ENCODE data around the gene SLC8A1. TPM values are rescaled to one million over a fixed set of nuclear protein-coding genes. Genes with fewer than 3 reads are reported as not detected.

The SLC8A1 gene
- total and polyA plus RNA-seq, 2 of the 13 experiments (the other 11 are each of a cell fraction or from before 2014, with no cell fraction given) = not detected

- no peaks in the 10 kb centered on the region for H3K4me1 ChIP-seq (ENCODE audit: insufficient read depth, low read length)
- no peaks in the 10 kb centered on the region for H3K9me3 ChIP-seq (ENCODE audit: low read length)
- no peak for FAIRE-seq
- no peak for TF ChIP-seq ZNF569 (CRISPR knock-in tag; IDR thresholded peaks at IDR 0.05; ENCODE audit: borderline replicate concordance)
- no peak for TF ChIP-seq ZNF670 (CRISPR knock-in tag; IDR thresholded peaks at IDR 0.05; ENCODE audit: borderline replicate concordance)
- TF ChIP-seq CAMTA2 (CRISPR knock-in tag; IDR thresholded peaks at IDR 0.05; ENCODE audit: borderline replicate concordance) = no peak
- no peak for TF ChIP-seq TRIM22 (IDR thresholded peaks at IDR 0.05)
- TF ChIP-seq FIP1L1 (IDR thresholded peaks at IDR 0.05; ENCODE audit: borderline replicate concordance, insufficient read depth, low read depth, low read length) = no peak
- no peak for TF ChIP-seq ZNF552 (CRISPR knock-in tag; IDR thresholded peaks at IDR 0.05; ENCODE audit: borderline replicate concordance)
- no peak for TF ChIP-seq ARID3A (IDR thresholded peaks at IDR 0.05; ENCODE audit: low read depth, low read length)
- no peak for TF ChIP-seq ZSCAN31 (CRISPR knock-in tag; IDR thresholded peaks at IDR 0.05; ENCODE audit: low read depth)
- no peak for TF ChIP-seq SRY (CRISPR knock-in tag; IDR thresholded peaks at IDR 0.05)
- TF ChIP-seq SNAPC2 (CRISPR knock-in tag; IDR thresholded peaks at IDR 0.05) = no peak
- no peak for TF ChIP-seq RBM39 (IDR thresholded peaks at IDR 0.05; ENCODE audit: low read depth, low read length, poor library complexity, severe bottlenecking)
- TF ChIP-seq ZNF530 (CRISPR knock-in tag; IDR thresholded peaks at IDR 0.05; ENCODE audit: low read depth) = no peak
- TF ChIP-seq TEF (CRISPR knock-in tag; IDR thresholded peaks at IDR 0.05) = no peak
- no peak for TF ChIP-seq TFE3 (CRISPR knock-in tag; IDR thresholded peaks at IDR 0.05)
- no peak for TF ChIP-seq MTF2 (CRISPR knock-in tag; IDR thresholded peaks at IDR 0.05; ENCODE audit: borderline replicate concordance)
- H3K27ac ChIP-seq (ENCODE audit: extremely low read length, insufficient read depth, low read length) = no peak overlapping the region
- no peaks in the 10 kb centered on the region; a peak in 1 of 5 replicates for H3K27me3 ChIP-seq (ENCODE audit: control insufficient read depth in 1 of 2, insufficient read depth in 2 of 2, low read length in 2 of 2)
- no TSS peak for BruUV-seq (replicated peaks)
- no peaks in the 10 kb centered on the region for H4K20me1 ChIP-seq (ENCODE audit: insufficient read depth, low read length)
- no peak overlapping the region for H3K4me2 ChIP-seq (ENCODE audit: low read depth, low read length)
- ChIA-PET POLR2A (no interaction called here), CTCF (ENCODE audit: low intra/inter-chr PET ratio, low total read pairs) (no interaction called here)
- no peak for ATAC-seq
- WGBS (ENCODE audit: low lambda C conversion rate) = 3% methylated on average over 5 of the region's 5 CpGs
- no peak overlapping the region for H3K4me3 ChIP-seq (replicated peaks in 1 of 3; ENCODE audit: insufficient read depth in 1 of 3, low read depth in 2 of 3, low read length in 3 of 3)
- intact Hi-C loops (cut with micrococcal nuclease; ENCODE audit: unreplicated experiment) (loop anchor here (5.0 kb wide), 1 partner anchor 1542 kb away; no protein-coding TSS in a partner anchor), in situ Hi-C loops (cut with HindIII; ENCODE audit: extremely low pct_ligation_motif_present, low pct_unique_long_range_greater_than_20kb) (no loop called here)
- H2AFZ ChIP-seq (ENCODE audit: low read length) = no peak overlapping the region
- no peaks in the 10 kb centered on the region for H3K36me3 ChIP-seq (replicated peaks in 1 of 2; ENCODE audit: control insufficient read depth in 1 of 2, insufficient read depth in 2 of 2, low read length in 2 of 2)
- no peaks in the 10 kb centered on the region for H3K79me2 ChIP-seq (ENCODE audit: insufficient read depth, low read length)
- DNase-seq (ENCODE audit: low spot score) = no peak
- H3K9ac ChIP-seq (ENCODE audit: insufficient read depth, low read depth, low read length) = no peak overlapping the region
These were observed 211.8 kb downstream of the SLC8A1 start for GRCh38 chr2:40240070-40240469.
